NT2/D1 (cell line): Measurements from ENCODE around the gene CACNA2D2.

Experiments used
- SUZ12 ChIP-seq: IDR thresholded peaks from 2 replicates; pipeline ENCODE4 v1.6.1; 2011; ENCODE audit not compliant: insufficient read length, insufficient read depth; ENCODE audit errors: extremely low read depth
- YY1 ChIP-seq: IDR thresholded peaks from 2 replicates; pipeline ENCODE4 v1.6.1; 2011; ENCODE audit not compliant: insufficient read length, insufficient read depth
- ZNF274 ChIP-seq: IDR thresholded peaks from 2 replicates; pipeline ENCODE4 v1.6.1; 2011; ENCODE audit warnings: mild to moderate bottlenecking, low read depth, low read length

- TF ChIP-seq SUZ12 (no peak), ZNF274 (no peak), YY1 (no peak)
Measured at GRCh38 chr3:50410608-50411139, 92.8 kb downstream of the CACNA2D2 start.
